ENCODE results near the gene OR5B3. TPM values are rescaled to one million over a fixed set of nuclear protein-coding genes. Genes with fewer than 3 reads are reported as not detected.
"Not testable (repeated sequence)": the region's sequence is repeated elsewhere in the genome, so short reads cannot be mapped to it uniquely, and the experiment has no call there.

OR5B3 gene
- not detected for polyA plus RNA-seq (2012; ENCODE audit: insufficient read depth, insufficient read length)

GRCh38 chr11:58406774-58407173, at the start of gene OR5B3:
Gene OR5B3, minus strand, starts transcription at chr11:58406874. Its CDS starts 3,465 bp downstream, at chr11:58403409.
- no peak for DNase-seq (ENCODE audit: low read depth, low spot score)
- H3K4me3 ChIP-seq (ENCODE audit: low read length): no peak within 1 kb of the TSS

GRCh38 chr11:58451585-58451984, 44.9 kb upstream of the OR5B3 start:
- no peak overlapping the region for H3K4me3 ChIP-seq (ENCODE audit: low read length)
- peak; percentile 37 for DNase-seq (ENCODE audit: low read depth, low spot score)

GRCh38 chr11:58446294-58446693, 39.6 kb upstream of the OR5B3 start:
- no peak overlapping the region for H3K4me3 ChIP-seq (ENCODE audit: low read length)
- no peak for DNase-seq (ENCODE audit: low read depth, low spot score)

- DNase-seq (ENCODE audit: low read depth, low spot score): no peak
- no peak overlapping the region for H3K4me3 ChIP-seq (ENCODE audit: low read length)
Measured at GRCh38 chr11:58444300-58444699, 37.6 kb upstream of the OR5B3 start.

GRCh38 chr11:58442136-58442535, 35.5 kb upstream of the OR5B3 start, which contains the start of gene OR5B12:
Gene OR5B12, minus strand, starts transcription at chr11:58442236. Its CDS starts 2,085 bp downstream, at chr11:58440151.
- no peak within 1 kb of the TSS for H3K4me3 ChIP-seq (ENCODE audit: low read length)
- DNase-seq (ENCODE audit: low read depth, low spot score): no peak

- H3K4me3 ChIP-seq (ENCODE audit: low read length): no peak overlapping the region
- no peak for DNase-seq (ENCODE audit: low read depth, low spot score)
Measured at GRCh38 chr11:58438486-58438885, 31.8 kb upstream of the OR5B3 start.

- no peak overlapping the region for H3K4me3 ChIP-seq (ENCODE audit: low read length)
- DNase-seq (ENCODE audit: low read depth, low spot score): no peak
Measured at GRCh38 chr11:58434217-58434616, 27.5 kb upstream of the OR5B3 start.

- DNase-seq (ENCODE audit: low read depth, low spot score): no peak
- H3K4me3 ChIP-seq (ENCODE audit: low read length): no peak overlapping the region
Measured at GRCh38 chr11:58433638-58434203, 27.0 kb upstream of the OR5B3 start.

- no peak overlapping the region for H3K4me3 ChIP-seq (ENCODE audit: low read length)
- DNase-seq (ENCODE audit: low read depth, low spot score): no peak
Measured at GRCh38 chr11:58429273-58429672, 22.6 kb upstream of the OR5B3 start.

GRCh38 chr11:58428021-58428420, 21.3 kb upstream of the OR5B3 start, which contains the start of gene OR5B2:
Gene OR5B2, minus strand, starts transcription at chr11:58428121. Its CDS starts 4,860 bp downstream, at chr11:58423261.
- no peak within 1 kb of the TSS for H3K4me3 ChIP-seq (ENCODE audit: low read length)
- DNase-seq (ENCODE audit: low read depth, low spot score): no peak

GRCh38 chr11:58399622-58400021, 7.1 kb downstream of the OR5B3 start:
- not testable (repeated sequence) for DNase-seq (ENCODE audit: low read depth, low spot score)

GRCh38 chr11:58395581-58395980, 11.1 kb downstream of the OR5B3 start:
- no peak overlapping the region for H3K4me3 ChIP-seq (ENCODE audit: low read length)
- no peak for DNase-seq (ENCODE audit: low read depth, low spot score)

More at GRCh38 chr11:58399622-58400021, 7.1 kb downstream of the OR5B3 start:
- not testable (repeated sequence) for H3K4me3 ChIP-seq (ENCODE audit: low read length)

- no peak for DNase-seq (ENCODE audit: low read depth, low spot score)
- no peak overlapping the region for H3K4me3 ChIP-seq (ENCODE audit: low read length)
Measured at GRCh38 chr11:58394195-58394594, 12.5 kb downstream of the OR5B3 start.

GRCh38 chr11:58392746-58393145, 13.9 kb downstream of the OR5B3 start:
- no peak for DNase-seq (ENCODE audit: low read depth, low spot score)
- no peak overlapping the region for H3K4me3 ChIP-seq (ENCODE audit: low read length)

- DNase-seq (ENCODE audit: low read depth, low spot score): no peak
- H3K4me3 ChIP-seq (ENCODE audit: low read length): no peak overlapping the region
Measured at GRCh38 chr11:58391879-58392278, 14.8 kb downstream of the OR5B3 start.

- no peak for DNase-seq (ENCODE audit: low read depth, low spot score)
- no peak overlapping the region for H3K4me3 ChIP-seq (ENCODE audit: low read length)
Measured at GRCh38 chr11:58390551-58391063, 16.1 kb downstream of the OR5B3 start.

- H3K4me3 ChIP-seq (ENCODE audit: low read length): no peak within 1 kb of the TSS
- no peak for DNase-seq (ENCODE audit: low read depth, low spot score)
Measured at GRCh38 chr11:58358969-58359368, 47.7 kb downstream of the OR5B3 start, which contains the start of gene OR5B17. Gene OR5B17, minus strand, starts transcription at chr11:58359069. Its CDS starts 0 bp downstream, at chr11:58359069.

- H3K4me3 ChIP-seq (ENCODE audit: low read length): no peak overlapping the region
- no peak for DNase-seq (ENCODE audit: low read depth, low spot score)
Measured at GRCh38 chr11:58354727-58355126, 51.9 kb downstream of the OR5B3 start.
